Measurements from ENCODE around the gene ARFGAP2.
A peak's percentile ranks its signal among the peaks of the same experiment; 100 is the strongest.
"Not testable (repeated sequence)": the region's sequence is repeated elsewhere in the genome, so short reads cannot be mapped to it uniquely, and the experiment has no call there.

The ARFGAP2 gene

GRCh38 chr11:47207459-47207858 lies 30.8 kb upstream of the ARFGAP2 start:
- no peaks in the 10 kb centered on the region for H3K27me3 ChIP-seq (ENCODE audit: insufficient read depth, low read length, poor library complexity)
- no peak overlapping the region for H3K4ac ChIP-seq (ENCODE audit: low read depth, low read length)
- no peaks in the 10 kb centered on the region for H3K36me3 ChIP-seq (ENCODE audit: control insufficient read depth, insufficient read depth, low read length)
- no peak overlapping the region for H3K9ac ChIP-seq (ENCODE audit: low read length)
- H4K8ac ChIP-seq (ENCODE audit: low read depth, low read length) = no peak overlapping the region
- DNase-seq = no peak
- no peak overlapping the region for H3K56ac ChIP-seq (ENCODE audit: low read length)
- no CpG with 5 or more reads among the region's 6 CpGs for WGBS (ENCODE audit: extremely low coverage, insufficient coverage, low lambda C conversion rate)
- H3K79me2 ChIP-seq (ENCODE audit: control insufficient read depth, insufficient read depth, low read length) = no peaks in the 10 kb centered on the region
- H3K4me2 ChIP-seq (ENCODE audit: low read length) = no peak overlapping the region
- no peaks in the 10 kb centered on the region for H3K79me1 ChIP-seq (ENCODE audit: low read length)
- no peak overlapping the region for H3K18ac ChIP-seq (ENCODE audit: low read length)
- H3K4me1 ChIP-seq (ENCODE audit: control insufficient read depth, low read depth, low read length) = peaks cover 3% of the 10 kb centered on the region
- H3K4me3 ChIP-seq (ENCODE audit: low read length) = no peak overlapping the region
- H2AK5ac ChIP-seq (ENCODE audit: low read length) = no peak overlapping the region
- no peak overlapping the region for H2BK15ac ChIP-seq (replicated peaks; ENCODE audit: low read depth)
- H4K5ac ChIP-seq (ENCODE audit: low read length) = no peak overlapping the region
- H2BK120ac ChIP-seq (ENCODE audit: low read depth, low read length) = no peak overlapping the region
- H2BK5ac ChIP-seq (ENCODE audit: low read length) = no peak overlapping the region
- no peak overlapping the region for H3K23ac ChIP-seq (ENCODE audit: low read length)
- H3K27ac ChIP-seq (ENCODE audit: low read depth, low read length) = no peak overlapping the region

GRCh38 chr11:47206577-47206976 lies 29.9 kb upstream of the ARFGAP2 start:
- no CpG with 5 or more reads among the region's 5 CpGs for WGBS (ENCODE audit: extremely low coverage, insufficient coverage, low lambda C conversion rate)
- H3K36me3 ChIP-seq (ENCODE audit: control insufficient read depth, insufficient read depth, low read length); H3K4me1 ChIP-seq (ENCODE audit: control insufficient read depth, low read depth, low read length); H3K27ac ChIP-seq (ENCODE audit: low read depth, low read length); H2BK5ac ChIP-seq (ENCODE audit: low read length); H3K9ac ChIP-seq (ENCODE audit: low read length); H3K27me3 ChIP-seq (ENCODE audit: insufficient read depth, low read length, poor library complexity); H3K4ac ChIP-seq (ENCODE audit: low read depth, low read length); H2BK15ac ChIP-seq (replicated peaks; ENCODE audit: low read depth); H4K5ac ChIP-seq (ENCODE audit: low read length); H3K79me1 ChIP-seq (ENCODE audit: low read length); H3K18ac ChIP-seq (ENCODE audit: low read length); H3K4me2 ChIP-seq (ENCODE audit: low read length); H4K8ac ChIP-seq (ENCODE audit: low read depth, low read length); DNase-seq; H3K23ac ChIP-seq (ENCODE audit: low read length); H3K79me2 ChIP-seq (ENCODE audit: control insufficient read depth, insufficient read depth, low read length); H2AK5ac ChIP-seq (ENCODE audit: low read length); H3K56ac ChIP-seq (ENCODE audit: low read length); H3K4me3 ChIP-seq (ENCODE audit: low read length); H2BK120ac ChIP-seq (ENCODE audit: low read depth, low read length): not testable (repeated sequence)

- Histone ChIP-seq H2BK15ac (replicated peaks; ENCODE audit: low read depth) (no peak overlapping the region), H2BK5ac (ENCODE audit: low read length) (no peak overlapping the region), H3K27me3 (ENCODE audit: insufficient read depth, low read length, poor library complexity) (no peaks in the 10 kb centered on the region), H4K5ac (ENCODE audit: low read length) (no peak overlapping the region), H3K36me3 (ENCODE audit: control insufficient read depth, insufficient read depth, low read length) (no peaks in the 10 kb centered on the region), H3K79me2 (ENCODE audit: control insufficient read depth, insufficient read depth, low read length) (no peaks in the 10 kb centered on the region), H3K9ac (ENCODE audit: low read length) (no peak overlapping the region), H3K18ac (ENCODE audit: low read length) (no peak overlapping the region), H3K79me1 (ENCODE audit: low read length) (no peaks in the 10 kb centered on the region), H3K4me2 (ENCODE audit: low read length) (no peak overlapping the region), H3K56ac (ENCODE audit: low read length) (no peak overlapping the region), H3K4me1 (ENCODE audit: control insufficient read depth, low read depth, low read length) (peaks cover 3% of the 10 kb centered on the region), H4K8ac (ENCODE audit: low read depth, low read length) (no peak overlapping the region), H3K23ac (ENCODE audit: low read length) (no peak overlapping the region), H3K27ac (ENCODE audit: low read depth, low read length) (no peak overlapping the region), H2AK5ac (ENCODE audit: low read length) (no peak overlapping the region), H2BK120ac (ENCODE audit: low read depth, low read length) (no peak overlapping the region), H3K4ac (ENCODE audit: low read depth, low read length) (no peak overlapping the region), H3K4me3 (ENCODE audit: low read length) (no peak overlapping the region)
- peak; percentile 74 for DNase-seq
- WGBS (ENCODE audit: extremely low coverage, insufficient coverage, low lambda C conversion rate) = no CpG with 5 or more reads among the region's 2 CpGs
These were observed 27.9 kb upstream of the ARFGAP2 start for GRCh38 chr11:47204637-47204989.

- peaks cover 3% of the 10 kb centered on the region for H3K4me1 ChIP-seq (ENCODE audit: control insufficient read depth, low read depth, low read length)
- no peak overlapping the region for H3K56ac ChIP-seq (ENCODE audit: low read length)
These were observed 25.9 kb upstream of the ARFGAP2 start for GRCh38 chr11:47202576-47202975.

GRCh38 chr11:47201015-47201414 lies 24.3 kb upstream of the ARFGAP2 start:
- H2BK15ac ChIP-seq (replicated peaks; ENCODE audit: low read depth) = no peak overlapping the region
- no peak overlapping the region for H4K5ac ChIP-seq (ENCODE audit: low read length)
- no peak overlapping the region for H3K27ac ChIP-seq (ENCODE audit: low read depth, low read length)
- peaks cover 3% of the 10 kb centered on the region for H3K4me1 ChIP-seq (ENCODE audit: control insufficient read depth, low read depth, low read length)
- no peak overlapping the region for H3K9ac ChIP-seq (ENCODE audit: low read length)
- no peak overlapping the region for H2BK5ac ChIP-seq (ENCODE audit: low read length)
- no peak overlapping the region for H3K56ac ChIP-seq (ENCODE audit: low read length)
- no peaks in the 10 kb centered on the region for H3K79me2 ChIP-seq (ENCODE audit: control insufficient read depth, insufficient read depth, low read length)
- no peak overlapping the region for H3K4ac ChIP-seq (ENCODE audit: low read depth, low read length)
- H3K4me2 ChIP-seq (ENCODE audit: low read length) = no peak overlapping the region
- no peaks in the 10 kb centered on the region for H3K27me3 ChIP-seq (ENCODE audit: insufficient read depth, low read length, poor library complexity)
- no peak overlapping the region for H3K4me3 ChIP-seq (ENCODE audit: low read length)
- H3K36me3 ChIP-seq (ENCODE audit: control insufficient read depth, insufficient read depth, low read length) = no peaks in the 10 kb centered on the region
- H3K79me1 ChIP-seq (ENCODE audit: low read length) = no peaks in the 10 kb centered on the region
- DNase-seq = peak; percentile 31
- H4K8ac ChIP-seq (ENCODE audit: low read depth, low read length) = no peak overlapping the region
- H2AK5ac ChIP-seq (ENCODE audit: low read length) = no peak overlapping the region
- no peak overlapping the region for H3K23ac ChIP-seq (ENCODE audit: low read length)
- no peak overlapping the region for H2BK120ac ChIP-seq (ENCODE audit: low read depth, low read length)
- no peak overlapping the region for H3K18ac ChIP-seq (ENCODE audit: low read length)
- no CpG with 5 or more reads among the region's 4 CpGs for WGBS (ENCODE audit: extremely low coverage, insufficient coverage, low lambda C conversion rate)

More at GRCh38 chr11:47202576-47202975, 25.9 kb upstream of the ARFGAP2 start:
- Histone ChIP-seq H3K18ac (ENCODE audit: low read length) (no peak overlapping the region), H3K4me3 (ENCODE audit: low read length) (no peak overlapping the region), H2AK5ac (ENCODE audit: low read length) (no peak overlapping the region), H3K9ac (ENCODE audit: low read length) (no peak overlapping the region), H3K4me2 (ENCODE audit: low read length) (no peak overlapping the region), H3K27ac (ENCODE audit: low read depth, low read length) (no peak overlapping the region), H3K79me1 (ENCODE audit: low read length) (no peaks in the 10 kb centered on the region), H2BK5ac (ENCODE audit: low read length) (no peak overlapping the region), H3K23ac (ENCODE audit: low read length) (no peak overlapping the region), H3K27me3 (ENCODE audit: insufficient read depth, low read length, poor library complexity) (no peaks in the 10 kb centered on the region), H2BK120ac (ENCODE audit: low read depth, low read length) (no peak overlapping the region), H3K36me3 (ENCODE audit: control insufficient read depth, insufficient read depth, low read length) (no peaks in the 10 kb centered on the region), H2BK15ac (replicated peaks; ENCODE audit: low read depth) (no peak overlapping the region), H4K8ac (ENCODE audit: low read depth, low read length) (no peak overlapping the region), H3K79me2 (ENCODE audit: control insufficient read depth, insufficient read depth, low read length) (no peaks in the 10 kb centered on the region), H3K4ac (ENCODE audit: low read depth, low read length) (no peak overlapping the region), H4K5ac (ENCODE audit: low read length) (no peak overlapping the region)
- DNase-seq = no peak
- WGBS (ENCODE audit: extremely low coverage, insufficient coverage, low lambda C conversion rate) = no CpG with 5 or more reads among the region's 5 CpGs

- not testable (repeated sequence) for H3K27ac ChIP-seq (ENCODE audit: low read depth, low read length); H3K4ac ChIP-seq (ENCODE audit: low read depth, low read length); H3K4me3 ChIP-seq (ENCODE audit: low read length); H3K56ac ChIP-seq (ENCODE audit: low read length); H4K5ac ChIP-seq (ENCODE audit: low read length); H3K4me1 ChIP-seq (ENCODE audit: control insufficient read depth, low read depth, low read length); H3K9ac ChIP-seq (ENCODE audit: low read length); H2BK120ac ChIP-seq (ENCODE audit: low read depth, low read length); H3K79me1 ChIP-seq (ENCODE audit: low read length); H2BK15ac ChIP-seq (replicated peaks; ENCODE audit: low read depth); H2AK5ac ChIP-seq (ENCODE audit: low read length); H3K18ac ChIP-seq (ENCODE audit: low read length); H3K36me3 ChIP-seq (ENCODE audit: control insufficient read depth, insufficient read depth, low read length); H3K4me2 ChIP-seq (ENCODE audit: low read length); H3K23ac ChIP-seq (ENCODE audit: low read length); H3K27me3 ChIP-seq (ENCODE audit: insufficient read depth, low read length, poor library complexity); H4K8ac ChIP-seq (ENCODE audit: low read depth, low read length); H3K79me2 ChIP-seq (ENCODE audit: control insufficient read depth, insufficient read depth, low read length); DNase-seq; H2BK5ac ChIP-seq (ENCODE audit: low read length)
- WGBS (ENCODE audit: extremely low coverage, insufficient coverage, low lambda C conversion rate) = no CpG with 5 or more reads among the region's 9 CpGs
These were observed 21.5 kb upstream of the ARFGAP2 start for GRCh38 chr11:47198161-47198560.
